ENCODE data around the gene IFT122.

The IFT122 gene

GRCh38 chr3:129441215-129441614 is 1.2 kb downstream of the IFT122 start:
- H3K4me3 Mint-ChIP-seq, result peak overlapping the region; percentile 94 to 99 (median 96)
- H3K27me3 Mint-ChIP-seq (ENCODE audit: low read depth), result no peaks in the 10 kb centered on the region
- no peaks in the 10 kb centered on the region for H3K9me3 Mint-ChIP-seq
- H3K4me1 Mint-ChIP-seq, result peaks cover 57% of the 10 kb centered on the region
- H3K27ac Mint-ChIP-seq, result peak overlapping the region; percentile 90 to 95 (median 94)
- no peak for TF ChIP-seq CTCF (IDR thresholded peaks at IDR 0.05; ENCODE audit: unreplicated experiment in 3 of 3)
- peaks cover 12% of the 10 kb centered on the region for H3K36me3 Mint-ChIP-seq (ENCODE audit: low read depth)

GRCh38 chr3:129441782-129442181 is 1.8 kb downstream of the IFT122 start:
- H3K27me3 Mint-ChIP-seq (ENCODE audit: low read depth), result no peaks in the 10 kb centered on the region

GRCh38 chr3:129442486-129442885 is 2.5 kb downstream of the IFT122 start:
- H3K4me1 Mint-ChIP-seq, result peaks cover 49% of the 10 kb centered on the region
- H3K27ac Mint-ChIP-seq, result peak overlapping the region; percentile 7 to 90 (median 50)
- H3K9me3 Mint-ChIP-seq, result no peaks in the 10 kb centered on the region
- H3K27me3 Mint-ChIP-seq (ENCODE audit: low read depth), result no peaks in the 10 kb centered on the region
- no peak for TF ChIP-seq CTCF (IDR thresholded peaks at IDR 0.05; ENCODE audit: unreplicated experiment in 3 of 3)
- peaks cover 4% of the 10 kb centered on the region for H3K36me3 Mint-ChIP-seq (ENCODE audit: low read depth)
- peak overlapping the region; percentile 54 to 99 (median 75) for H3K4me3 Mint-ChIP-seq

More at GRCh38 chr3:129441782-129442181, 1.8 kb downstream of the IFT122 start:
- H3K27ac Mint-ChIP-seq, result peak overlapping the region; percentile 90 to 95 (median 94)
- no peak for TF ChIP-seq CTCF (IDR thresholded peaks at IDR 0.05; ENCODE audit: unreplicated experiment in 3 of 3)
- no peaks in the 10 kb centered on the region for H3K9me3 Mint-ChIP-seq
- H3K36me3 Mint-ChIP-seq (ENCODE audit: low read depth), result peaks cover 8% of the 10 kb centered on the region
- H3K4me3 Mint-ChIP-seq, result peak overlapping the region; percentile 94 to 99 (median 96)
- peaks cover 51% of the 10 kb centered on the region for H3K4me1 Mint-ChIP-seq

GRCh38 chr3:129442947-129443346 is 2.9 kb downstream of the IFT122 start:
- Mint-ChIP-seq H3K27me3 (ENCODE audit: low read depth) (no peaks in the 10 kb centered on the region), H3K4me1 (peaks cover 48% of the 10 kb centered on the region), H3K4me3 (peak overlapping the region; percentile 54 to 99 (median 75)), H3K27ac (peak overlapping the region; percentile 7 to 90 (median 50)), H3K36me3 (ENCODE audit: low read depth) (no peaks in the 10 kb centered on the region), H3K9me3 (no peaks in the 10 kb centered on the region)
- no peak for TF ChIP-seq CTCF (IDR thresholded peaks at IDR 0.05; ENCODE audit: unreplicated experiment in 3 of 3)

- Mint-ChIP-seq H3K27me3 (ENCODE audit: low read depth) (no peaks in the 10 kb centered on the region), H3K36me3 (ENCODE audit: low read depth) (no peaks in the 10 kb centered on the region), H3K4me1 (peaks cover 51% of the 10 kb centered on the region), H3K4me3 (no peak overlapping the region), H3K27ac (peak overlapping the region; percentile 45 to 93 (median 55)), H3K9me3 (no peaks in the 10 kb centered on the region)
- no peak for TF ChIP-seq CTCF (IDR thresholded peaks at IDR 0.05; ENCODE audit: unreplicated experiment in 3 of 3)
Observed at GRCh38 chr3:129445471-129445870, 5.4 kb downstream of the IFT122 start.

- no peaks in the 10 kb centered on the region for H3K27me3 Mint-ChIP-seq (ENCODE audit: low read depth)
- no peaks in the 10 kb centered on the region for H3K9me3 Mint-ChIP-seq
- TF ChIP-seq CTCF (IDR thresholded peaks at IDR 0.05; ENCODE audit: unreplicated experiment in 3 of 3), result no peak
- peaks cover 6% of the 10 kb centered on the region for H3K36me3 Mint-ChIP-seq (ENCODE audit: low read depth)
- H3K4me3 Mint-ChIP-seq, result no peak overlapping the region
- peak overlapping the region; percentile 73 to 97 (median 93) for H3K27ac Mint-ChIP-seq
- peaks cover 39% of the 10 kb centered on the region for H3K4me1 Mint-ChIP-seq
Observed at GRCh38 chr3:129446926-129447325, 6.9 kb downstream of the IFT122 start.

Data from nephron (organoid).